ENCODE measurements around the gene NEGR1.

Gene NEGR1

DNA sequence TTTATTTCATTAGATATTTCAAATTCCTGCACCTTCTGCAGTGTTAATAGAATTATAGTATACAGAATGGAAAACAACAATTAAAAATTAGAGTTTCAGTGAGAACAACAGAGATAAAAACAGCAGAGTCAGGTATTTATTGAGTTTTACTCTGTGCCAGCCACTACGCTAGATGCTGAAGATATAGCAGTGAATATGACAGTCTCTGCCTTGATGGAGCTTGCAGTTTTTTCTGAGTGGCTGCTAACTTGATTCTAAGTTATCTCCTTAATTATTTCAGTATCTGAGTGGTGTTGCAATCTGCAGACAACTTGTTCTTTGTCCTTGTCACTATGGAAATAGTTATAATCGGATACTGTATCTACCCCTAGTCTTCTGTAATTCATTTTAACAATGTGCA lies 817.2 kb downstream of the NEGR1 start:
- no peak for DNase-seq (ENCODE audit: low read depth)
- H3K4me3 ChIP-seq (ENCODE audit: low read depth, low read length) = no peak overlapping the region

DNA sequence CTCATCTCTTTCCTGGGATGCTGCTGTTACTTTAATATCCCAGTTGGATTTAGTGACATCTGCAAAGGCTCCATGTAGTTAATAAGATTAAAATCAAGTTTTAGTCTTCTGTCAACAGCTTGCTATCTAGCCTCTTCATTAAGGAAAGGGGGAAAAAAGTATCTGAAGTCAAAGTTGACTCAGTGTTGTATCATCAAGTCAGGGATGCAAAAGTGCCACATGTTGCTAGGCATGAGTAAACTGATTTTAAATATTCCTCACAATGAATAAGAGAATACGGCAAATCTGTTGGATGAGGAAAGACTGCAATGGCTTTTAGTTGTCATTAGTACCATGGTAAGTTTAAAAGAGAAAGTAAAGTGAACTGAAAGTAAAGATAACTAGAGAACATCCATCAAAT lies 818.3 kb downstream of the NEGR1 start:
- H3K4me3 ChIP-seq (ENCODE audit: low read depth, low read length) = no peak overlapping the region
- no peak for DNase-seq (ENCODE audit: low read depth)
- TF ChIP-seq, protein P1, sequence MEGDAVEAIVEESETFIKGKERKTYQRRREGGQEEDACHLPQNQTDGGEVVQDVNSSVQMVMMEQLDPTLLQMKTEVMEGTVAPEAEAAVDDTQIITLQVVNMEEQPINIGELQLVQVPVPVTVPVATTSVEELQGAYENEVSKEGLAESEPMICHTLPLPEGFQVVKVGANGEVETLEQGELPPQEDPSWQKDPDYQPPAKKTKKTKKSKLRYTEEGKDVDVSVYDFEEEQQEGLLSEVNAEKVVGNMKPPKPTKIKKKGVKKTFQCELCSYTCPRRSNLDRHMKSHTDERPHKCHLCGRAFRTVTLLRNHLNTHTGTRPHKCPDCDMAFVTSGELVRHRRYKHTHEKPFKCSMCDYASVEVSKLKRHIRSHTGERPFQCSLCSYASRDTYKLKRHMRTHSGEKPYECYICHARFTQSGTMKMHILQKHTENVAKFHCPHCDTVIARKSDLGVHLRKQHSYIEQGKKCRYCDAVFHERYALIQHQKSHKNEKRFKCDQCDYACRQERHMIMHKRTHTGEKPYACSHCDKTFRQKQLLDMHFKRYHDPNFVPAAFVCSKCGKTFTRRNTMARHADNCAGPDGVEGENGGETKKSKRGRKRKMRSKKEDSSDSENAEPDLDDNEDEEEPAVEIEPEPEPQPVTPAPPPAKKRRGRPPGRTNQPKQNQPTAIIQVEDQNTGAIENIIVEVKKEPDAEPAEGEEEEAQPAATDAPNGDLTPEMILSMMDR (IDR thresholded peaks at IDR 0.05; ENCODE audit: control insufficient read depth, extremely low read depth, insufficient read depth) = no peak

More for the DNA sequence above, 817.2 kb downstream of the NEGR1 start:
- TF ChIP-seq, protein P1 (IDR thresholded peaks at IDR 0.05; ENCODE audit: control insufficient read depth, extremely low read depth, insufficient read depth) = no peak

DNA sequence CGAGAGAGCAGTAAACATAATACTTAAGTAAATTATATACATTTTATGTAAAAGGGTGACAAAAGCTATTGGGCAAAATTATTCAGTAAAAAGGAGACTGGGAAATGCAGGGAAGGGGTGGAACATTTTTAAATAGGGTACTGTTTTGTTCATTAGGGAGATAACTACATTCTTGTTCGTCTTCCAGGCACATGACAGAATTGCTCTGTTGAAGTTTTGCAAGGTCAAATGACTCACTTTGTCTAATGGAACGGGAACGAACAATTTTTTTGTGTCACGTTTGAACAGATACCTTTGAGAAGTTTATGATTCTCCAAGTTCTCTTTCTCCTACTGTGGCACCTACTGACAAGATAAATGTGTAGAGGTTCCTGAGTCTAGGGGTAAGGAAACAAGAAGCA lies 819.2 kb downstream of the NEGR1 start:
- no peak overlapping the region for H3K4me3 ChIP-seq (ENCODE audit: low read depth, low read length)
- no peak for DNase-seq (ENCODE audit: low read depth)
- TF ChIP-seq, protein P1 (IDR thresholded peaks at IDR 0.05; ENCODE audit: control insufficient read depth, extremely low read depth, insufficient read depth) = no peak

DNA sequence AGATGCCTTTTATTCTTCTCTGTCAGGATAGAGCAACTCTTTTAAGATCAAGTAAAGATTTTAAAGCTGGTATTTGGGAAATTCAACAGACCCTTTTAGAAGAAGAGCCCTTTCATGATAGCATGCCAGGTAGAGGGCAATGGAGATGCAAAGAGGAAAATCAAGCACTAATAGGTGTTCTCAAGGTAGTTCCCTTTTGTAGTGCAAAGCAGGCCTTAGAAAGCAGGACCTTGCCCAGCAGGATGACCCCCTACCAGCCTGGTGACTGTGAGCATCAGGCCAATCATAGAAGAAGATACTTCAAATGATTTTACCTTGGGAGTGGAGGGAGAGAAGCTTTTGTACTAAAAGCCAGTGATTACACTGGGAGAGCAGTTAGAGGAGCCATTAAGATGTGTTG lies 820.1 kb downstream of the NEGR1 start:
- no peak for DNase-seq (ENCODE audit: low read depth)

DNA sequence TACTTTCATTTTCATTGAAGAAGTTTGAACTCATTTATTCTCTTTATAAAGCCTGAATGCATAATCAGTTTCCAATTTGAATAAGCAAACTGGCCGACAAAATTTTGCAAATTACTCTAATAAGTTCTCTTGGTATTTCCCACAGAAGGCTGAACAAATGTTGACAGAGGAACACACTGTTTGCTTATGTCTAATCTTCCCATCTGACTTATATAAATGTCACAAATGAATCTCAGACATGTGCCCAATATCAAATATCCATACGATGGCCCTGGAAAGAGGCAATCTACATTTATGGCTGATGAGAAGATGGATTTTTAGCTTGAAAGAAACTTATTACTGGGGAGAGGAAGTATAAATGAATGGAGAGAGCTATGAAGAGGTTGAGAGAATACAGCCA lies 820.9 kb downstream of the NEGR1 start:
- DNase-seq (ENCODE audit: low read depth) = peak; percentile 84
- 0 out of 2 replicates have a peak overlapping the region, but pooled peaks have one; percentile 4 for H3K4me3 ChIP-seq (ENCODE audit: low read depth, low read length)
- TF ChIP-seq, protein P1 (IDR thresholded peaks at IDR 0.05; ENCODE audit: control insufficient read depth, extremely low read depth, insufficient read depth) = no peak

More for the DNA sequence above, 820.1 kb downstream of the NEGR1 start:
- TF ChIP-seq, protein P1 (IDR thresholded peaks at IDR 0.05; ENCODE audit: control insufficient read depth, extremely low read depth, insufficient read depth) = no peak
- no peak overlapping the region for H3K4me3 ChIP-seq (ENCODE audit: low read depth, low read length)

DNA sequence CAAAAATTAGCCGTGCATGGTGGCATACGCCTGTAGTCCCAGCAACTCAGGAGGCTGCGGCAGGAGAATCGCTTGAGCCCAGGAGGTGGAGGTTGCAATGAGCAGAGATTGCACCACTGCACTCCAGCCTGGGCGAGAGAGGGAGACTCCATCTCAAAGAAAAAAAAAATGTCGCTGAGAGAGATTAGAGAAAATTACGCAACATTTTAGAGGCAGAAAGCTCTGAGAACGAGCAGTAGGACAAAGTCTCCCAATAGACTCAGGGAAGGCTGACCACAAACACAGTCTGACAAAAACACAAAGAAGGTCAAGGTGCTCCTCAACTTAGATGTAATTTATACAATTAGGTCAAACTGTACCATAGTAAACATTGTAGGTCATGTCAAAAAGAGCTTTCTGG lies 833.9 kb downstream of the NEGR1 start:
- DNase-seq (ENCODE audit: low read depth) = no peak
- TF ChIP-seq, protein P1 (IDR thresholded peaks at IDR 0.05; ENCODE audit: control insufficient read depth, extremely low read depth, insufficient read depth) = no peak

DNA sequence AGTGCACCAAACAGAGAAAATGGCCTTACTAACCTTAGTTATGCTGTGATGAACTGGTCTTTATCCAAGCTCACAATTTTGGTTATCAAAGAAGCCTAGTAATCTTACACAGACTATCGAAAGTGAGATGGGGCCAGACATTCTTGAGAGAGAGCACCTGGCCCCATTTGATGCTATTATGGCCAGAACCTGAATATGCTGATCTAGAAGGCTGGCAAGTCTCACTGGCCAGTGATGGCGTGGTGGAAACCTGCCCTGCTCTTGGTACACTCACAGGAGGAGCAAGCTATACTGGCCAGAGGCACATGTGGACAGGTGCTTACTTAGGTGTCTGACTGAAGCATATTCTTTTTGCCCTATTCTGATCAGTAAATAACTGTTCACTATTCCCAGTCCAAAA lies 843.7 kb downstream of the NEGR1 start:
- H3K4me3 ChIP-seq (ENCODE audit: low read depth, low read length) = no peak overlapping the region
- no peak for DNase-seq (ENCODE audit: low read depth)
- TF ChIP-seq, protein P1 (IDR thresholded peaks at IDR 0.05; ENCODE audit: control insufficient read depth, extremely low read depth, insufficient read depth) = no peak

More for the DNA sequence above, 833.9 kb downstream of the NEGR1 start:
- no peak overlapping the region for H3K4me3 ChIP-seq (ENCODE audit: low read depth, low read length)

Measured in LNCaP clone FGC (cell line).